HG02884 (cell line): ENCODE data around the gene SNTG2.
"Not testable (repeated sequence)": the region's sequence is repeated elsewhere in the genome, so short reads cannot be mapped to it uniquely, and the experiment has no call there.

ENCODE experiments used
- ATAC-seq: cut with Tn5 transposase; IDR thresholded peaks from one replicate; pipeline ENCODE4 v1.9.1; 2021; ENCODE audit warnings: mild to moderate bottlenecking, moderate library complexity; ENCODE audit not compliant: unreplicated experiment

The SNTG2 gene

GRCh38 chr2:1227274-1227900, 276.7 kb downstream of the SNTG2 start:
- no peak for ATAC-seq

- ATAC-seq = not testable (repeated sequence)
Observed at GRCh38 chr2:1229596-1229995, 278.9 kb downstream of the SNTG2 start.

- ATAC-seq = no peak
Observed at GRCh38 chr2:1230155-1230893, 279.7 kb downstream of the SNTG2 start.

- no peak for ATAC-seq
Observed at GRCh38 chr2:1231466-1232063, 280.9 kb downstream of the SNTG2 start.

GRCh38 chr2:1233281-1233680, 282.6 kb downstream of the SNTG2 start:
- no peak for ATAC-seq

- no peak for ATAC-seq
Observed at GRCh38 chr2:1234731-1235308, 284.2 kb downstream of the SNTG2 start.

- no peak for ATAC-seq
Observed at GRCh38 chr2:1235806-1236205, 285.2 kb downstream of the SNTG2 start.

- no peak for ATAC-seq
Observed at GRCh38 chr2:1236606-1237005, 286.0 kb downstream of the SNTG2 start.

- ATAC-seq = no peak
Observed at GRCh38 chr2:1237783-1238182, 287.1 kb downstream of the SNTG2 start.

GRCh38 chr2:1238598-1239138, 288.0 kb downstream of the SNTG2 start:
- no peak for ATAC-seq

- no peak for ATAC-seq
Observed at GRCh38 chr2:1245193-1245592, 294.5 kb downstream of the SNTG2 start.

- ATAC-seq = no peak
Observed at GRCh38 chr2:1246239-1246638, 295.6 kb downstream of the SNTG2 start.

GRCh38 chr2:1246991-1247390, 296.3 kb downstream of the SNTG2 start:
- ATAC-seq = no peak

GRCh38 chr2:1248187-1248586, 297.5 kb downstream of the SNTG2 start:
- ATAC-seq = no peak

GRCh38 chr2:1249897-1250687, 299.4 kb downstream of the SNTG2 start:
- no peak for ATAC-seq

- ATAC-seq = no peak
Observed at GRCh38 chr2:1251520-1251919, 300.9 kb downstream of the SNTG2 start.

- no peak for ATAC-seq
Observed at GRCh38 chr2:1253629-1254028, 303.0 kb downstream of the SNTG2 start.

GRCh38 chr2:1254662-1255343, 304.2 kb downstream of the SNTG2 start:
- no peak for ATAC-seq

- ATAC-seq = no peak
Observed at GRCh38 chr2:1256632-1257324, 306.1 kb downstream of the SNTG2 start.

GRCh38 chr2:1257334-1257733, 306.7 kb downstream of the SNTG2 start:
- ATAC-seq = no peak
